Kidney (tissue), 14 donors: ENCODE data around the gene ALOX5. TPM values are rescaled to one million over a fixed set of nuclear protein-coding genes. Genes with fewer than 3 reads are reported as not detected.

Source experiments
- DNase-seq, 5 donors: peaks; one replicate each; pipeline ENCODE4 v3.0.0-alpha.2; 2013 to 2020
- FAIRE-seq: peaks from 2 replicates; lab custom pipeline; 2012; peaks lifted over from hg19 to GRCh38; lab: Jason Lieb, UNC
- H3K27ac ChIP-seq, 2 donors: one replicate each; pipeline ENCODE4 v1.7.0; 2013; ENCODE audit warnings: low read depth in 2 of 2, low read length in 2 of 2, inconsistent platforms in 1 of 2
- H3K27me3 ChIP-seq: one replicate; pipeline ENCODE4 v1.7.1; 2013; ENCODE audit warnings: low read length, inconsistent platforms; ENCODE audit not compliant: control insufficient read depth, insufficient read depth
- H3K36me3 ChIP-seq, 3 donors: one replicate each; pipeline versions ENCODE4 v1.7.0 to v1.7.1; 2013; ENCODE audit warnings: low read length in 3 of 3, control low read depth in 1 of 3, inconsistent platforms in 1 of 3; ENCODE audit not compliant: insufficient read depth in 3 of 3, control insufficient read depth in 2 of 3
- H3K4me1 ChIP-seq, 3 donors: one replicate each; pipeline versions ENCODE4 v1.7.0 to v1.7.1; 2013; ENCODE audit warnings: low read length in 3 of 3, inconsistent platforms in 1 of 3, low read depth in 1 of 3; ENCODE audit not compliant: control insufficient read depth in 2 of 3, insufficient read depth in 2 of 3
- H3K4me3 ChIP-seq, 3 donors: one replicate each; pipeline versions ENCODE4 v1.7.0 to v1.8.1; 2013; ENCODE audit warnings: low read length in 3 of 3, control low read depth in 1 of 3, inconsistent platforms in 1 of 3
- H3K9ac ChIP-seq, 3 donors: one replicate each; pipeline versions ENCODE4 v1.7.0 to v1.7.1; 2013; ENCODE audit warnings: low read length in 3 of 3, control low read depth in 1 of 3, inconsistent platforms in 1 of 3
- H3K9me3 ChIP-seq, 3 donors: one replicate each; pipeline versions ENCODE4 v1.7.0 to v1.7.1; 2013; ENCODE audit warnings: low read length in 3 of 3, control low read depth in 1 of 3, inconsistent platforms in 1 of 3; ENCODE audit not compliant: control insufficient read depth in 2 of 3, insufficient read depth in 1 of 3
- intact Hi-C: fragments of 100-400 bp; cut with DNase I; formaldehyde crosslinking; loops from one replicate; pipeline ENCODE4 v1.11.1; 2022
- polyA plus RNA-seq: library from polyadenylated mRNA; stranded (reverse); fragments of 350-450 nt; fragmentation: Illumina TruSeq; extraction: RNeasy Lipid Tissue Mini Kit (QIAGEN cat#74804); gene quantifications from one replicate; pipeline ENCODE4 v1.2.3, GENCODE V29; 2014; ENCODE audit warnings: low read depth, low replicate concordance; ENCODE audit not compliant: insufficient read depth
- total RNA-seq: library from RNA; stranded (reverse); fragmentation: NEBNext Ultra II Directional; extraction: Animal tissue kit (Norgen Biotek cat#: 25700); gene quantifications from one replicate; pipeline ENCODE4 v1.2.1, GENCODE V29; 2021
- TF ChIP-seq, protein P1 (sequence below): IDR thresholded peaks from 3 replicates; pipeline ENCODE4 v1.5.1; 2012; ENCODE audit warnings: mild to moderate bottlenecking, moderate library complexity, borderline replicate concordance; ENCODE audit not compliant: insufficient read depth; ENCODE audit errors: extremely low read depth
- donor health status: control.
- donor health status: control.
- donor health status: control.
- donor health status: control.
- donor health status: control.
- donor health status: DM: yes; HTN: yes; CAD: no.
- donor health status: Normal renal cell carcinoma (clear cell type).

ALOX5 gene
- total and polyA plus RNA-seq, 2 donors from 2014 or later, result 2.5 to 58.1 TPM

DNA sequence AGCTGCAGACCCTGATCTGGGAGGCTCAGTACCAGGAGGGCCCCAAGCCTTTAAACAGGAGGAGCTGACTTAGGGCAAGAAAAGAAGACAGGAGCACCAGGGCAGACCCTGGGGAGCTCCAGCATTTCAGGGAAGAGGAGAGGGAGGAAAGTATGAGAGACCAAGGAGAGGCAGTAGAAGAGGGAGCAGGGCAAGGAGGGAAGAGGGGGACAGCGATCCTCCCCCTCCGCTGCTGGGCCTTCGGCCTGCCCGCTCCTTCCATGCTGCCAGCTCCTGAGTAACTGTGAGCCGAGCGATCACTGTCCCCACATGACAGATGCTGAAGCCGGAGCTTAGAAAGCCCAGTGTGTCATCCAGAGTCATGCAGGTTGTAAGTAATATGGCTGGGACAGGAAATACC is 65.9 kb downstream of the ALOX5 start:
- H3K27ac ChIP-seq, result no peak overlapping the region
- no peak overlapping the region for H3K4me3 ChIP-seq
- TF ChIP-seq, protein P1, sequence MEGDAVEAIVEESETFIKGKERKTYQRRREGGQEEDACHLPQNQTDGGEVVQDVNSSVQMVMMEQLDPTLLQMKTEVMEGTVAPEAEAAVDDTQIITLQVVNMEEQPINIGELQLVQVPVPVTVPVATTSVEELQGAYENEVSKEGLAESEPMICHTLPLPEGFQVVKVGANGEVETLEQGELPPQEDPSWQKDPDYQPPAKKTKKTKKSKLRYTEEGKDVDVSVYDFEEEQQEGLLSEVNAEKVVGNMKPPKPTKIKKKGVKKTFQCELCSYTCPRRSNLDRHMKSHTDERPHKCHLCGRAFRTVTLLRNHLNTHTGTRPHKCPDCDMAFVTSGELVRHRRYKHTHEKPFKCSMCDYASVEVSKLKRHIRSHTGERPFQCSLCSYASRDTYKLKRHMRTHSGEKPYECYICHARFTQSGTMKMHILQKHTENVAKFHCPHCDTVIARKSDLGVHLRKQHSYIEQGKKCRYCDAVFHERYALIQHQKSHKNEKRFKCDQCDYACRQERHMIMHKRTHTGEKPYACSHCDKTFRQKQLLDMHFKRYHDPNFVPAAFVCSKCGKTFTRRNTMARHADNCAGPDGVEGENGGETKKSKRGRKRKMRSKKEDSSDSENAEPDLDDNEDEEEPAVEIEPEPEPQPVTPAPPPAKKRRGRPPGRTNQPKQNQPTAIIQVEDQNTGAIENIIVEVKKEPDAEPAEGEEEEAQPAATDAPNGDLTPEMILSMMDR, result no peak
- DNase-seq (no peak), FAIRE-seq (no peak)
- H3K9me3 ChIP-seq, result no peaks in the 10 kb centered on the region
- intact Hi-C loops, result no loop called here
- no peaks in the 10 kb centered on the region for H3K4me1 ChIP-seq
- no peak overlapping the region for H3K9ac ChIP-seq
- H3K27me3 ChIP-seq, result no peaks in the 10 kb centered on the region
- H3K36me3 ChIP-seq, result no peaks in the 10 kb centered on the region

DNA sequence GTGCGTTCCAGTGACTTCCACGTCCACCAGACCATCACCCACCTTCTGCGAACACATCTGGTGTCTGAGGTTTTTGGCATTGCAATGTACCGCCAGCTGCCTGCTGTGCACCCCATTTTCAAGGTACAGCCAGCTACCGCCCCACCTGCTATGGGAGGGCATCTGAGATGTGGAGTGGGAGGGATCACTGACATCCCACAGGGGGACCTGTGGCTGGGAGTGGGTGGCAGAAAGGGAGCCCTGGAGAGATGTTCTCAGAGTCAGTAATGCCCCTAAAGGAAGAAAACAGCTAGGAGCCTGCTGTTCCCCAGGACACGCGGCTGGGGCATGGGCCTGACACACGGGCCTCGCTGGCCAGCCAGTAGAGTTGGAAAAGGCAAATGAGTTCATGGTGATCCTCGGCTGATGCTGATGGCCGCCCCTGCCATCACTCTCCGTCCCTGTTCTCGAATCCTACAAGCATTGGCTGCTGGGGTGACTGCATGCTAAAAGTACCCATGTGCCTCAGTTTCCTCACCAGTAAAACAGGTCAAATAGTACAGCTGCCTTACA is 66.6 kb downstream of the ALOX5 start:
- intact Hi-C loops, result no loop called here
- Histone ChIP-seq H3K4me3 (no peak overlapping the region), H3K9ac (no peak overlapping the region)

DNA sequence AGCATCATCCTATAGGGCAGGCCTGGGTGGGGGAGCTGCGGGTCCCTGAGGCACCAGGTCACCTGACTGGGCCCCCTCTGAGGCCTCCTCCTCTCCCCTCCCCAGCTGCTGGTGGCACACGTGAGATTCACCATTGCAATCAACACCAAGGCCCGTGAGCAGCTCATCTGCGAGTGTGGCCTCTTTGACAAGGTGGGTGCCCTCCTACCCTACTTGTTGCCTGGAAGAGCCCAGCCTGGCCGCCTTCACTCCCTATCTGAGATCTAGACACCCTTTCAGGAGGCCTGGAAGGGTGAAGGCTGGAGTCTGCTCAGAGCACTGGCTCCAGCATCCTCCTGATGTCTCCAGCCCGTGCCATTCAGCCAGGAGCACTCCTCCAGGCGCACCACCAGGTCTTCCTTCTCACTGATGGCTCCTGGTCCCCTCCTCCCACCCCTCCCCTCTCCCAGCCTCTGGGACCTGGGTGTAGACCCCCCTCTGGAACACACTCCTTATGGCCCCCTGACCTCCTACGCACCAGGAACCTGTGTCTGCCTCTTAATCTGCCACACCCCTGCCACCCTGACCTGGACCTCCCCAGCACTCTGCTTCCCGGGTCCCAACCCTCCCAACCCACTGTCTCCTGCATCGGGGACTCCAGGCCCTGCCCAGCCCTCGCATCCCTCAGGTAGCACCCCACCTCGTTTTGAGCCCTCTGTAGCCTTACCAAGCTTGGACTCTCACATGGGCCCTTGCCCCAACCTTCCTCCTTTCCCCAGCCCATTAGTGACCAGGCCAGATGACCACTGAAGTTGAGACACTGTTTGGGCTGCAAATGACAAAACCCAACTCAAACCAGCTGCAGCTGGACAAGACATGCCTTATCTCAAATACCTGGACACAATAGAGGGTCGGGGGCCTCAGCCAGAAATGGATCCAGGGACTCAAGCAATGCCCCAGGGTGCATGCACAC is 67.5 kb downstream of the ALOX5 start:
- intact Hi-C loops, result no loop called here
- Histone ChIP-seq H3K4me3 (no peak overlapping the region), H3K36me3 (no peaks in the 10 kb centered on the region), H3K27ac (no peak overlapping the region), H3K9ac (no peak overlapping the region), H3K4me1 (no peaks in the 10 kb centered on the region), H3K9me3 (no peaks in the 10 kb centered on the region), H3K27me3 (no peaks in the 10 kb centered on the region)
- no peak for DNase-seq
- TF ChIP-seq, protein P1, result no peak
- no peak for FAIRE-seq

More for the DNA sequence above, 66.6 kb downstream of the ALOX5 start:
- no peaks in the 10 kb centered on the region for H3K4me1 ChIP-seq
- DNase-seq (no peak), FAIRE-seq (no peak)
- no peaks in the 10 kb centered on the region for H3K9me3 ChIP-seq
- no peak overlapping the region for H3K27ac ChIP-seq
- no peaks in the 10 kb centered on the region for H3K36me3 ChIP-seq
- H3K27me3 ChIP-seq, result no peaks in the 10 kb centered on the region
- TF ChIP-seq, protein P1, result no peak
